ENCODE data around the gene CHI3L1.
A peak's percentile ranks its signal among the peaks of the same experiment; 100 is the strongest.

CHI3L1 gene

DNA sequence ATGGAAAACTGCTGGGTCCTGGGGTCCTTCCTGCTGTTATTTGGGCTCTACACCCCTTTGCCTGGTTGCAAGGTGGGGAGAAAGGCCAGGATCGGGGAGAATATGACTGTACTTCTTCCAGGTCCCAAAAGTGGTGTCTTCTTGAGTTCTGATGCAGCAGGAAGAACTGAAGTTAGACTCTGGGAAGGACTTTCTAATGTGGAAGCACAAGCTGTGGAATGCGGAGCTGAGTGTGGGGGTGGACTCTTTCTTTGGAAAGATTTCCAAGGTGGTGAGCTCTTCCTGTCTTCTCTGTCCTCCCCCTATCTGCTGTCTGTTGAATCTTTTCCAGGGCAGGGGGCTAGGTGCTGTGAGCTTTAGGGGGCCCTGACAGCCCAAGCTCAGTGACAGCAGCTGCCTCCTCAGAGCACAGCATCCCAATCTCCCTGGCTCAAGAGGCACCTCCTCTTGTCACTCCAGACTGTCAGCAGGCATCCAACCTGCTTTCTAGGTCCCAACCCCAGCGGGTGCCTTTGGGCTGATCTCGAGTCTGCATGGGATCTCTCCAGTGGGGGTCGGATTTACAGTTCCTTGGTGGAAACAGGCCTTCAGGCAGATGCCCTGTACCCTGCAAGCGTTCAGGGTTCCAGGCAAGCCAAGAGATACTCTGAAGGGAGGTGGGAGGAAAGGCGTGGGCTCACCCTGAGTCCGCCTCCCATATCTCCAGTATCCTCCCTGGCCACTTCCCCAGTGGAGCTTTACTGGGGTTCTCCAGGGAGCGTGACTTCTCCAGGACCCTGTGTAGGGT lies 35.8 kb downstream of the CHI3L1 start:
- no peak for DNase-seq

DNA sequence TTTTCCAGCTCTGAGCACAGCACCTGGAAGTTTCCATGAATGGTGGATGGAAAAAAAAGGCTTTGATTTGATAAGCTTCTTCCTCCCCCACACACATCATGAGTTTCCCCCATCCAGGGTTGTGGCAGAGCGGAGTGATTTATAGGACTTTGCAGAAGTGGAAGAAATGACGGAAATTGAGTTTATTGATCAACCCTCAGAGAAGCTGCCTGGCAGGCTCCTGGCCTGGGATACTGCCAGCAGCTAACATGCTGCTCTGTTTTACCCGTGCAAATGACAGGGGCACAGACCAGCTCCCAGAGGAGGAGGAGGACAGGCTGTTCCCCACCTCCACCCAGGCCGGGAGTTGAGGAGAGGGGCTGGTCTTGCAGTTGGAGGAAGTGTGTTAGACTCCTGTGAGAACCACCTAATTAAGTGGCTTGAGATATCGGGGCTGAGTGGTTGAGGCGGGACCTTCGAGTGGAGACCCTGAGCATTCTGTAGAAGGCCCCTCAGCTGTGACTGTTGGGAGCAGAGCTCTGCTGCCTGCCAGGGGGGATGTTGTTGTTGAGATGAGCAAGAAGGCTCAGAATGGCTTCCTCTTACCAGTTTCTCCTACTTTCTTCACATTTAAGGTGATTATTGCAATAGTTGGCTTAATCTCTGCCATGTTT lies 37.2 kb downstream of the CHI3L1 start:
- DNase-seq, result no peak

DNA sequence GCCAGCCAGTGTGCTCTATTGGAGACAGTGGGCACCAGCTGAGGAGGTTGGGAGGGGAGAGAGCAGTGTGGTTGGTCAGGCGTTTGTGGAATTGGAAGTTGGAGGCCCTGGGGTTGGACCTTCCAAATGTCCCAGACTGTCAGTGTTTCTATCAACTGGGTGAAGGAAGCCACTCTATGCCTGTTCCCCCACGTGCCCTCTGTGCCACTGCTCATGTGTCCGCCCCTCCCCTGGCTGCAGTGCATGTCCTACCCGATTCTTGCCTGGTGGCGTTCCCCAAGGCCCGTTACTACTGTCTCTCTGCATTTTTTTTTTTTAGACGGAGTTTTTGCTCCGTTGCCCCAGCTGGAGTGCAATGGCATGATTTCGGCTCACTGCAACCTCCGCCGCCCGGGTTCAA lies 37.9 kb downstream of the CHI3L1 start:
- DNase-seq, result no peak

DNA sequence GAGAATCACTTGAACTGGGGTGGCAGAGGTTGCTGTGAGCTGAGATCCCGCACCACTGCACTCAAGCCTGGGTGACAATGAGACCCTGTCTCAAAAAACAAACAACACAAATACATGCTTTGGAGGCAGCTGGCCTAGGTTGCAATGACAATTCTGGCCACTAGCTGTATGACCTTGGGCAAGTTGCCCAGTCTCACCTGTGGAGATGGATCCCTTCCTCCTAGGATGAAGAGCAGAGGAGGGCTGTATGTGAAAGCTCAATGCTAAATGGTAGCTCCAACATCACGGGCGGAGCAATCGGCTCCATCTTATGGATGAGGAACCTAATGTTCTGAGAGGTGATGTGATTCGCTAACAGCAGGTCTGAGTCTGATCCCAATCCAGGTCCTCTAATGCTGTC lies 38.4 kb downstream of the CHI3L1 start:
- peak; percentile 64 for DNase-seq

DNA sequence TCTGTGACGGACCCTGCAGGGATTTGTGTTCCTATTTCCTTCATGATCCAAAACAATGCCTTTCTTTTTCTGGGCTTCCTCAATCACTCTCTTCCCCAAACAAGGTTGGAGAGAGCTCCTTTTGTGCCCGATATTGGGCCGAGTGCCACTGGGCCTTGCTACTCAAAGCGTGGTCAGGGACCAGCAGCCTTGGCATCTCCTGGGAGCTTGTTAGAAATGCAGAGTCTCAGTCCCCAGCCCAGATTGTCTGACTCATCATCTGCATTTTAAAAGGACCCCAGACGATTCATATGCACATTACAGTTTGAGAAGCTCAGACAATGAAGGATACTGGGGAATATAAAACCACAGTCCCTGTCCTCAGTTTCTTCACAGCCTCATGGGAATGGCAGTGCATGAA lies 39.1 kb downstream of the CHI3L1 start:
- no peak for DNase-seq

DNA sequence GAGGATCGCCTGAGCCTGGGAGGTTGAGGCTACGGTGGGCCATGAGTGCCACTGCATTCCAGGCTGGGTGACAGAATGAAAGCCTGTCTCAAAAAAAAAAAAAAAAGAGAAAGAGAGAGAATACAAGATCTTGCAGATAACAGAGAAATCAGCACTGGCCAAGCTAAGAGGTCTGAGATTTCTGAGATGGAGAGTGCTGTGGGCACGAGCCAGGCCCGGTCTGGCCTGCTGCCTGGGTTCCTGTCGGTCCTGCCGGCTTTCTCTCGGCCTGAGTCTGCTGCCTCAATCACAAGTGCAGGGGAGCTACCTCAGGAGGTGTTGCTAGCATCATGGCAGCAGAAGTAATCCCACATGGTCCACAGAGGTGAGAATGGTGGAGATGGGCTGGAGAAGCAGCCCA lies 40.0 kb downstream of the CHI3L1 start:
- no peak for DNase-seq

DNA sequence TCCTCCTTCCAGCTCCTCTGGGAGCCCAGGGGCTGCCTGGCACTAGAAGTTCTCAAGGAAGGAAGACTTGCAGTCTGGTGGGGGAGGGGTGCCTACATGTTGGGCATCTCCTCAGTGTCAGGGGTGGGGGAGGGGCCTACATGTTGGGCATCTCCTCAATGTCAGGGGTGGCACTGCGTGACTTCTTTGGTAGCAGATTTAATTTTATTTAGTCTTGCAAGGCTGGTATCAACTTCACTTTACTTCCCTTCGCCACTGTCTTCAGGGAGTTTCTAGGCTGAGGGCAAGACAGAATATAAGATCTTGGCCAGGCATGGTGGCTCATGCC lies 40.5 kb downstream of the CHI3L1 start:
- no peak for DNase-seq

DNA sequence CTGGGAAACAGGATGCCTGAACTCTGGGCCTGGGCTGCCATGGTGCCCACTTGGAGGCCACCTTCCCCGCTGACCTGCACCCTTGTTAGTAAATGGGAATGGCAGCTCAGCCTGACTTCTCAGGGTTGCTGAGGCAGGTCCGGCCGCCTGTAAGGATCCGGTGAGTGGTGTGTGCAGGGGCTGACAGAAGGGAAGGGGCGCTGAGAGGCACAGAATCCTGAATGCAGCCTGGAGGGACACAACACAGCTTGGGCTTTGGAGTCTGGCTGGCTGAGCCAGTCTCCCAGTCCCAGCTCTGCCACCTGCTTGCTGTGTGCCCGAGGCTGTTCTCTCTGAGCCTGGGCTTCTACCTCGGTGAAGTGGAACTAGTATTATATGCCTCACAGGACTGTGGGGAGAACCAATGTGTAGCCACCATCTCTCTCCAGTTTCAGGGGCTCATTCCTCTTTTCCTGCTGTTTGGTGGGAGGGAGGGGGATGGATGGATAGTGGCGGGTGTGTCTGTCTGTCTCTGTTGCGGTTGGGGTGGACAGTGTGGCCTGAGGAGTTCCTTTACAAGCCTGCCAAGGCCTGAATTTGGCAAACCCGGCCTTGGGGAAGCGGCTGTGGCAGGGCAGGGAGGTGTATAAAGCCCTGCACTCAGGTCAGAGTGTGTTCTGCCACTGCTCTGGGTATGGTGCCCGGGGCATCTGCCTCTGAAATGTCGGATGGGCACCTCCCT lies 41.0 kb downstream of the CHI3L1 start:
- no peak for DNase-seq

DNA sequence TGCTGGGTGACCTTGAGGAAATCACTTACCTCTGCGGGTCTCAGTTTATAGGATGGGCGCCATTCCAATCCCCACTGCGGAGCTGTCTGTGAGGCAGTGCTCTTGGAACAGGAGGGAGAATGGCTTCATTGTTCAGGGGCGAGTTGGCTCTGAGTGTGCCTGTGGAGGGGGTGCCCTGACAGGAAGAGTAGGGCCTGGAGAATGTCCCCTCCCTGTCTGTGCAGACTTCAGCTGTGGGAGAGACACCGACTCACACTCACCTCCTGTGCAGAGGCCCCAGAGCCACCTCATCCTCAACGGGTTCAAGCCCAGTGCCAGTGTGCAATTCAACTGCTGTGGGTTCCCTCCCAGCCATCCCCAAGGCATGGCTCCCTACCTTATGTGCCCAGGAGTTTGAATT lies 41.8 kb downstream of the CHI3L1 start:
- DNase-seq, result no peak

DNA sequence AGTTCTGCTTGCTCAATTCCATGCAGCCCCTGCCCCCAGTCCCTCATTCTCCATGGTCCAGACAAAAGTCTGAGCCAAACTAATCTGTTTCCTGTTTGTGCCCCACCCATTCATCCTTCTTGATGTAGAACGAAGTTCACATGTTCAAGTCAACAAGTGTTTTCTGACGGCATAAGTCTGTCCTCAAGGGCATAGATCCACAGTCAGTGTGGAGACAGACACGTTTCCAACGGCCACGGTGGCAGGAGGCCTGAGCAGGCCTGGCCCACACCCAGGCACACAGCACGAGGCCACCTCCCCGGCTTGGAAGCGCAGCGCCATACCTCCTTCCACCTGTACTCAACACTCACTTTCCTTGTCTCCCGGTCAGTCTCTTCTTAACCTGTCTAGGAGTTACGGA lies 42.9 kb downstream of the CHI3L1 start:
- no peak for DNase-seq

DNA sequence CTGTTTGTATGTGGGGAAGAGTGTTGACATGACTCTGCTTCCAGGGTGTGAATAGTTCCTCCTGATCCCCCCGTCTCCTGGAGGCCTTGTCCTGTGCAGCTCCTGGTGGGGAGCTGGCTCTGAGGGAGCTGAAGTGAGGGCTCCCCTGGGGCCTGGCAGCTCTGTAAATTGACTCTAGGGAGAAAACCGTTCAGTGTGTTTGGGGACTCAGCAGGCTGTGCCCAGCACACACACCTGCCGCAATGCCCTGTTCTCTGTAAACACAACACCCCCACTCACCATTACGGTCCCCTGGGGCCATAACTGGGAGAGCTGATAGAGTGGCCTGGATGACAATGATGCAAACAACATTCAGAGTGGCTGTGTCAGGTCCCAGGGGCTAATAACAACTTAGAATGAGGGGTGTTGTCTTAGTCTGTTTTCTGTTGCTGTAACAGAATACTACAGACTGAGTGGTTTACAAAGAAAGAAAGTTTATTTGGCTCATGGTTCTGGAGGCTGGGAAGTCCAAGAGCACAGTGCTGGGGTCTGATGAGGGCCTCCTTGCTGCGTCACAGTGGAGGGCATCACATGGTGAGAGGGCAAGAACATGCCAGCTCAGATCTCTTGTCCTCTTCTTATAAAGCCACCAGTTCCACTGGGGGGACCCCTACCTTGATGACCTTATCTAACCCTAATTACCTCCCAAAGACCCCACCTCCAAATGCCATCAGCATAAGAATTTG lies 43.7 kb downstream of the CHI3L1 start:
- no peak for DNase-seq

DNA sequence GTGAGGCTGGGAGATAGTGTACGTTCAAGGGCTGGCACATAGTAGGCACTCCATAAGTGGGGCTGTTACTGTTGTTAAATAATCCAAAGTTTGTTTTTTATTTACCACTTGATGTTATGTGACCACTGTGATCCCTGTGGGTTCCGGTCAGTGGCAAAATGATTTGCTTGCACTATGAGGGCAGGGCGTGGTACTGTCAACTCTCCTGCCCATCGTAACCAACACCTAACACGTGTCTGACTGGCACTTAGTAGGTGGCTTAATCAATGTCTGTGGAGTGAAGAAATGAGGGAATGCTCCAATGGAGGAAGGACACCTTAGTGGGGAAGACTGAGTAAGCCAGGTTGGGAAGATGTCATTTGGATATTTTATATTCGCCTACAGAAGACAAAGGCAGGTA lies 44.4 kb downstream of the CHI3L1 start:
- DNase-seq, result no peak

DNA sequence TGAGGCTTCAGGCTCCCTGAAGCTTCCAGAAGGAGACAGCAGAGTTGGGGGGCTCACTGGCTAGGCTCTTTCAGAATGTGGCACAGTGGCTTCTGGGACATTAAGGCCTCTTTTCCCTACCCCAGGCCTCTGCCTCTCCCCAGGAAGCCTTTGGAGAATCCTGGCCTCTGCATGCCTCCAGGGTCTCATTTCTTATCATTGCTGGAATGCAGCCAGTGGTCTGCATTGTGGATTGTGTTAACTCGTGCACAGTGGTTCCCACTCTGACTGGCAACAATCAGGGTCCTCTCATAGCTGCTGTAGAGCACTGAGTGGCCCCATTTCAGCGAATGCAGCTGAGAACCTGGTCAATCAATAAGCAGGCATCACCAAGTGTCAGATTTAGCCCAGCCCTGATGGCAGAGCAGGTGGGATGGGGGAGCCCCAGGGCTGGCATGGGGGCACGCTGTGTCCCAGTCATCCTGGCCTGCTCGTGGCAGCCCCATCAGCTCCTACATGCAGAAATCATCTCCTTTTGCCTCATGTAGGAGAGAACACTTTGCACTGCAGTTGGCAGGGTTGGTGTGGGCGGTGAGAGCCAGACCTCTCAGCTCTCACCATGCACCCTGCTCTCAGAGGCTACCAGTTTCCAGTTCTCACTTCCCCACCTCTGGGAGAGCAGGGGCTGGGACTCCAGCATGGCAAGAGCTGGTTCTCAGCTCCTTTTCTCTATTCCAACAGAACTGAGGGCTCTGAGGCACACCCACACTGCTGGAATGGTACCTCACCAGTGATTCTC lies 45.6 kb downstream of the CHI3L1 start:
- no peak for DNase-seq

DNA sequence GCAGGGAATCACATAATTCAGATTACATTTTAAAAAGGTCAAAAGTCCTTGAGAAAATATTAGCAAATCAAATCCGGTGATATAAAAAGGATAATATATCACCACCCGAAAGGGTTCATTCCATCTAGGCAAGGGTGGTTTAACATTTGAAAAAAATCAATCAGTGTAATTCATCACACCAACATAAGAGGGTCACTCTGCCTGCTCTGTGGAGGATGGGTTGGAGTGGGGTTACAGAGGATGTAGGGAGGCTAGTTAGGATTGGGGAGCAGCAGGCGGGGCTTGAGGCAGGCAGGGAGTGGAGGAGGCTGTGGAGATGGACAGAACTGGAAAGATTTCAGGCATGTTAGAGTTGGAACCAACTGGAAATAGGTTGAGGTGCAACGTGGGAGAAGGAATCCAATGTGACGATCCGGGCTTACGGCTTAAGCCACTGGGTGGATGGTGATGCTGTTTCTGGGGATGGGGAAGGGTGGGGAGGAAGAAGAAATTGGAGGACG lies 46.5 kb downstream of the CHI3L1 start:
- DNase-seq, result no peak

DNA sequence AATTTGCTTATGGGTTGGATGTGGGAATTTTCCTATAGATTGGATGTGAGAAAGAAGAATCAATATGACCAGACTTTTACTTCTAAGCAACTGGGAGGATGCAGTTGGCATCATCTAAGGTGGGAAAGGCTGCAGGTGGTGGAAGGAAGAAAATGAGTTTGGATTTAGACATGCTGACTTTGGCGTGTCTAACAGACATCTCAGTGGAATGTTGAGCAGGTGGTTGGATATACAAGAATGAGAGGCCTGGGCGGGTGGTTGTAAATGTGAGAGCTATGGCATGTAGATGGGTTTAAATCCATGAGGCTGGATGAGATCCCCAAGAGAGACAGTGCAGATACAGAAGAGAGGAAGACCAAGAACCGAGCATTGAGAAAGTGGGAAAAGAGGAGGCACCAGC lies 48.4 kb downstream of the CHI3L1 start:
- DNase-seq, result no peak

DNA sequence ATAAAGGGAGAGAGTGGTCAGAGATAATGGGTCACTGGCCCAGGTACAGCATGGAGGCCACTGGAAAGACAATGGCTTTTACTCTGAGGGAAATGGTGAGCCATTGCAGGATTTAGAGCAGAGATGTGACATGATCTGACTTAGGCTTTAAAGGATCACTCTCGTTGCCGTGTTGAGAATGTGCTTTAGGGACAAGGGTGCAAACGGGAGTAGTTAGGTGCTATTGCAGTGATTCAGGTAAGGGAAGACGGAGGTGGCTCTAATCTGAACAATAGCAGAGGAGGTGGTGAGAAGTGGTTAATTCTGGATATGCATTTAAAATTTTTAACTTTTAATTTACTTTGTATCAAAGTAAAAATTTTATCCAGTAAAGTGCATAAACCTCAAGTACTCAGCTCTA lies 49.2 kb downstream of the CHI3L1 start:
- no peak for DNase-seq

DNA sequence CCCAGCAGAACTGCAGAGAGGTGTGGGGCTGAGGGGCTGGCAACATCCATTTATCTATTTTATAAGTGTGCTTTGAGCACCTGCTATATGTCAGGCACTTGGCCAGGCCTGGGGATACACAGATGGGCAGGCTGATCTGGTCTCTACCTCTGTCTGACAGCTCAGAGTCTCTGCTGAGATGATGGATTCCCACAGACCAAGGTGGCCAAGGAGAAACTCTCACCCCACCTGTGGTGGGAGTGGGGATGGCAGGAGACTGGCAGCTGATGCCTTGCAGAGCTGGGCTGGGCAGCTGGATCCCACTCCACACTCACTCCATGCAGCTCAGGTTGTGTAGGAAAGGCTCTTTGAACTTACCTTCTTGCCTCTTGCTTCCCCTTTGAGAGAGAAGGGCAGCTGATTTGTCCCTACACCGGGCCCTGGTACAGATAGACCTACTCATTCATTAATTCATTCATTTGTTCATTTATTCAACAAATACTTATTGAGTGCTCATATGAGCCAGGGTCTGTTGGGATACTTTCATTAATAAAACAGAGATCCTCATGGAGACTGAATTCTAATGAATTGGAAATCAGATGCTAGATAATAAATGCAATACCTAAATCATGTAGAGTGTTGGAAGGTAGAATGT lies 50.0 kb downstream of the CHI3L1 start:
- DNase-seq, result peak; percentile 45

DNA sequence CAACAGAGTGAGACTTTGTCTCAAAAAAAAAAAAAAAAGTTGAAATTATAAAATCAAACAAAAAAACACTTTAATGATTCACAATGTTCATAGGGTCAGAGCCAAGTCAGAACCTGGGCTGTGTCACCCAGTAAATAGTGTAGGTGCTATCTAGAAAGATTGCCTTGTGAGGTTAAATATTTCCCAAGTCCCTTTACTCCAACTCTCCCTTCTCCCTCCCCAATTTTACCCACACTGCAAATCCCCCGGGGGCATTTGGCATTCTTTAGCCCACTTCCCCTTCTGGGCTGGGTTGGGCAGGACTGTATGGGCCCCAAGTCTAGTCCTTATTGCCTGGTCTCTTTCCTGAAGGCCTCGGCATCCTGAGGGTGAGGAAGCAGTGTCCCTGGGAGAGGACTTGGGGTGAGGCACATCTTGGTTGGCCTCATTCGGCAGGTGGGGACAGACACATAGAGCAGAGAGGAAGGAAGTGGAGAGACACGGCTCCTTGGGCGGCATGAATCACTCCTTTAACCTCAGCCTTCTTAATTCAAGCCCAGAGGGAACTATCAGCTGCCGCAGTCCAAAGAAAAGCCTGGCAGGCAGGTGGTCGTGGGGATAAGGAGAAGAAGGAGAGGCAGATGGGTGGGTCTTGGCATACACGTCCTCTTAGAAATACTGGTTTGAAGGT lies 50.7 kb downstream of the CHI3L1 start:
- no peak for DNase-seq

DNA sequence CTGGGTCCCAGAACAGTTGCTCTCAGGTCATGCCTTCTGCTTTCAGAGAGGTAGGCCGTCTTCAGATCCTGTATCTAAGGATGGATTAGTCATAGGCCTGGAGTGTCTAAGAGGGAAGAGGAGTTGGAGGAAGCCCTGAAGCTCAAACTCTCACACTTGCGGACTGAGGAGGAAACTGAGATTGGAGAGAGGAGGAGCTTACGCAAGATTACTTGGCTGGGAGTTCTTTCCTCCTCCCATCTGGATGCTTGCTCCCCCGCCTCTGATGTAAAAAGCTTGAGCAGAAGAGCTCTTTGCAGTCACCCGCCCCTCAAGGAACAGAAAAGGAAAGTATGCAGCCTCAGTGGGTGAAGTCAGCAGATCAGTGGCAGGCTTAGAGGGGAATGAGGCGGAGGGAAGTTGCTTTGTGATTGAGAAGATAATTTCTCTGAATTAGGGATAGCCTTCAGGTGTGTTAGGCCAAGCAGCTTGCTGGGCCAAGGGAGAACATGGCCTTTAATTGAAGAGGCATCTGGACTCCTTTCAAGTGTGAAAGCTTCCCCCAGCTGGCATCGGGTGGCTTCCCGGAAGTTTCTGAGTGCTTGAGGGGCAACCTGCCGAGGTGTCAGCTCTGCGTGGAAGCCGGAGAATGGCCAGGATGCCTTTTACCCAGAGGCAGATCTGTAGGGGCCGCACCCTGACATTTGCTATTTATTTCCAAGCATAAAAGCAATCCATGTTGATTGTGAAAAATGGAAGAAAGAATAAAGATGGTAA lies 52.4 kb downstream of the CHI3L1 start:
- no peak for DNase-seq

DNA sequence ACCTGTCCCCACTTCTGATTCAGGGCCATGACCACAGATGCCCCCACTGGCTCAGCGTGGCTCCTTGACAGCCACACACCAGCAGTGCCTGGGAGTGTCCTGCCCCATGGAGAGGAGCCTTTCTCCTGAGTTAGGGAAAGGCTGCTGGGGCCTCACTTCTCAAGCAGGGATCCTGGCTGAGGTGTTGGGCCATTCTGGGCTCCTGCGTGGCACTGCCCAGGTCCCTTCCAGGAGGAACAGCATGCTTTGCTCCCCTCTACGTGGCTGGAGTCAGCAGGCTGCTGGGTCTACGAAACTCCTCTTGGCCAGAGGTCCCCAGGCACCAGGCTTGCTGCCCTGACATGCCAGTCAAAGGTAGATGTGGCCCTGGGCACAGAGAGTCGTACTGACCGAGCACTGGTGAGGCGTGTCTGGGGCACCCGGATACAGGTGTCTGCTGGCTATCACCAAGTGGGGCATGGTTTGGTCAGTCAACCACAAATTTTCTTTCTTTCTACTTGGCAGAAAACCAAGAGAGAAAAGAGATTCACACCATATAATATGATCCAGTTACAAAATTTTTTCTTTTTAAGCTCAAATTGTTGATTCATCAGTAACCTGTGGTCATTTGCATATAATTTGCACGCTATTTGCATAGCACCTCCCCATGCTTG lies 54.8 kb downstream of the CHI3L1 start:
- DNase-seq, result peak; percentile 22
